H9 (cell line): Measurements from ENCODE around the gene LAGE3. TPM values are rescaled to one million over a fixed set of nuclear protein-coding genes. Genes with fewer than 3 reads are reported as not detected.

Source experiments
- DNase-seq: peaks from one replicate; pipeline ENCODE4 v3.0.0-alpha.2; 2017
- H2AFZ ChIP-seq: one replicate; pipeline ENCODE4 v1.6.1; 2013; ENCODE audit warnings: mild to moderate bottlenecking, low read length, control low read depth, moderate library complexity
- H2AK5ac ChIP-seq: 2 replicates; pipeline ENCODE4 v1.6.1; 2013; ENCODE audit warnings: low read length, control low read depth, mixed read lengths; ENCODE audit not compliant: insufficient read length
- H2BK120ac ChIP-seq: one replicate; pipeline ENCODE4 v1.6.1; 2013; ENCODE audit warnings: low read depth, mild to moderate bottlenecking, low read length, control low read depth, inconsistent platforms; ENCODE audit not compliant: poor library complexity, severe bottlenecking
- H2BK12ac ChIP-seq: 2 replicates; pipeline ENCODE4 v1.6.1; 2013; ENCODE audit warnings: low read length, control low read depth, mixed read lengths, low read depth; ENCODE audit not compliant: insufficient read length
- H2BK15ac ChIP-seq: 2 replicates; pipeline ENCODE4 v1.6.1; 2013; ENCODE audit warnings: low read depth, low read length, control low read depth
- H2BK20ac ChIP-seq: one replicate; pipeline ENCODE4 v1.6.1; 2013; ENCODE audit warnings: low read depth, mild to moderate bottlenecking, low read length, control low read depth, inconsistent platforms; ENCODE audit not compliant: poor library complexity, severe bottlenecking
- H2BK5ac ChIP-seq: 2 replicates; pipeline ENCODE4 v1.6.1; 2013; ENCODE audit warnings: low read length, control low read depth, mixed read lengths; ENCODE audit not compliant: insufficient read length
- H3K14ac ChIP-seq: 2 replicates; pipeline ENCODE4 v1.6.1; 2013; ENCODE audit warnings: low read length, control low read depth; ENCODE audit not compliant: insufficient read depth
- H3K18ac ChIP-seq: 2 replicates; pipeline ENCODE4 v1.6.1; 2013; ENCODE audit warnings: low read depth, mild to moderate bottlenecking, mixed read lengths, low read length, control low read depth; ENCODE audit not compliant: insufficient read length
- H3K23ac ChIP-seq: 2 replicates; pipeline ENCODE4 v1.6.1; 2013; ENCODE audit warnings: low read length, control low read depth, mixed read lengths, low read depth; ENCODE audit not compliant: insufficient read length
- H3K23me2 ChIP-seq: 2 replicates; pipeline ENCODE4 v1.6.1; 2013; ENCODE audit warnings: low read depth, mild to moderate bottlenecking, mixed read lengths, low read length, control low read depth; ENCODE audit not compliant: insufficient read length, poor library complexity, severe bottlenecking
- H3K27ac ChIP-seq: 2 replicates; pipeline ENCODE4 v1.5.1; 2013; ENCODE audit warnings: low read length, control low read depth, mixed read lengths, low read depth; ENCODE audit not compliant: insufficient read length
- H3K27me3 ChIP-seq: 2 replicates; pipeline ENCODE4 v1.6.1; 2013; ENCODE audit warnings: low read length, control low read depth, inconsistent platforms; ENCODE audit not compliant: insufficient read depth
- H3K4ac ChIP-seq: 2 replicates; pipeline ENCODE4 v1.6.1; 2013; ENCODE audit warnings: low read depth, mild to moderate bottlenecking, control low read depth, inconsistent platforms, low read length, moderate library complexity
- H3K4me1 ChIP-seq: 2 replicates; pipeline ENCODE4 v1.6.1; 2013; ENCODE audit warnings: low read length, control low read depth, inconsistent platforms; ENCODE audit not compliant: insufficient read depth
- H3K4me2 ChIP-seq: 2 replicates; pipeline ENCODE4 v1.6.1; 2013; ENCODE audit warnings: low read length, control low read depth, mixed read lengths; ENCODE audit not compliant: insufficient read length, insufficient read depth
- H3K56ac ChIP-seq: 2 replicates; pipeline ENCODE4 v1.6.1; 2013; ENCODE audit warnings: low read depth, mild to moderate bottlenecking, mixed read lengths, low read length, control low read depth; ENCODE audit not compliant: insufficient read length
- H3K79me1 ChIP-seq: 2 replicates; pipeline ENCODE4 v1.6.1; 2013; ENCODE audit warnings: low read depth, mild to moderate bottlenecking, moderate library complexity, low read length, control low read depth, inconsistent platforms; ENCODE audit not compliant: insufficient read depth, poor library complexity, severe bottlenecking
- H3K79me2 ChIP-seq: 2 replicates; pipeline ENCODE4 v1.6.1; 2013; ENCODE audit warnings: low read length, control low read depth, inconsistent platforms; ENCODE audit not compliant: insufficient read depth
- H3K9ac ChIP-seq: 2 replicates; pipeline ENCODE4 v1.6.1; 2013; ENCODE audit warnings: low read length, control low read depth, mixed read lengths; ENCODE audit not compliant: insufficient read length; ENCODE audit errors: extremely low read depth
- H3K9me3 ChIP-seq: one replicate; pipeline ENCODE4 v1.6.1; 2013; ENCODE audit warnings: low read depth, low read length, inconsistent platforms; ENCODE audit not compliant: control insufficient read depth
- H3T11ph ChIP-seq: one replicate; pipeline ENCODE4 v1.6.1; 2013; ENCODE audit warnings: mild to moderate bottlenecking, low read length, control low read depth, inconsistent platforms
- H4K20me1 ChIP-seq: one replicate; pipeline ENCODE4 v1.6.1; 2013; ENCODE audit not compliant: control insufficient read depth, insufficient read length, insufficient read depth
- H4K5ac ChIP-seq: 2 replicates; pipeline ENCODE4 v1.6.1; 2013; ENCODE audit warnings: low read depth, mild to moderate bottlenecking, mixed read lengths, low read length, control low read depth; ENCODE audit not compliant: insufficient read length
- H4K8ac ChIP-seq: replicated peaks from 2 replicates; pipeline ENCODE4 v1.6.1; 2013; ENCODE audit warnings: low read length, control low read depth, mixed read lengths, low read depth; ENCODE audit not compliant: insufficient read length
- H4K91ac ChIP-seq: 2 replicates; pipeline ENCODE4 v1.6.1; 2013; ENCODE audit warnings: low read depth, mild to moderate bottlenecking, moderate library complexity, mixed read lengths, low read length, control low read depth; ENCODE audit not compliant: insufficient read length
- H3K27ac Mint-ChIP-seq, 3 experiments: 2 replicates in 2 of 3; 3 replicates in 1 of 3; pipeline ENCODE4 v1.8.0; 2020 to 2021; ENCODE audit warnings: mixed read lengths in 3 of 3, mild to moderate bottlenecking in 1 of 3, moderate library complexity in 1 of 3
- H3K27me3 Mint-ChIP-seq: 2 replicates; pipeline ENCODE4 v1.8.0; 2021; ENCODE audit warnings: low read depth, mild to moderate bottlenecking, moderate library complexity, mixed read lengths
- H3K36me3 Mint-ChIP-seq, 3 experiments: 2 replicates in 2 of 3; 3 replicates in 1 of 3; pipeline ENCODE4 v1.8.0; 2020 to 2021; ENCODE audit warnings: low read depth in 3 of 3, mixed read lengths in 3 of 3; ENCODE audit not compliant: insufficient read depth in 1 of 3
- H3K4me1 Mint-ChIP-seq, 2 experiments: 2 replicates each; pipeline ENCODE4 v1.8.0; 2020; ENCODE audit warnings: mixed read lengths in 2 of 2
- H3K4me3 Mint-ChIP-seq, 2 experiments: 2 replicates in 1 of 2; 3 replicates in 1 of 2; pipeline ENCODE4 v1.8.0; 2020 to 2021; ENCODE audit warnings: mild to moderate bottlenecking in 2 of 2, mixed read lengths in 2 of 2, moderate library complexity in 1 of 2
- H3K9me3 Mint-ChIP-seq, 2 experiments: 2 replicates in 1 of 2; 3 replicates in 1 of 2; pipeline ENCODE4 v1.8.0; 2020; ENCODE audit warnings: mild to moderate bottlenecking in 2 of 2, mixed read lengths in 2 of 2, moderate library complexity in 1 of 2
- WGBS: extraction: QIAGEN DNeasy Blood & Tissue Kit; methylation state at CpG from one replicate; pipeline ENCODE4 v1.1.7; 2013; ENCODE audit warnings: missing lambda C conversion rate, low lambda C conversion rate, mixed read lengths; ENCODE audit not compliant: insufficient read length; ENCODE audit errors: extremely low coverage; 5-methylcytosine and 5-hydroxymethylcytosine counted together
- total RNA-seq: library from RNA; stranded (reverse); gene quantifications from 2 replicates; pipeline ENCODE4 v1.2.1, GENCODE V29; 2021
- TF ChIP-seq, protein P1 (sequence below): fragments of 200-600 bp; sonication (generic); conservative IDR thresholded peaks from 3 replicates; pipeline ENCODE4 v1.8.0; 2021; ENCODE audit warnings: antibody characterized with exemption, mild to moderate bottlenecking

Gene LAGE3
- total RNA-seq, 1 experiment from 2014 or later: 32.5 TPM

DNA sequence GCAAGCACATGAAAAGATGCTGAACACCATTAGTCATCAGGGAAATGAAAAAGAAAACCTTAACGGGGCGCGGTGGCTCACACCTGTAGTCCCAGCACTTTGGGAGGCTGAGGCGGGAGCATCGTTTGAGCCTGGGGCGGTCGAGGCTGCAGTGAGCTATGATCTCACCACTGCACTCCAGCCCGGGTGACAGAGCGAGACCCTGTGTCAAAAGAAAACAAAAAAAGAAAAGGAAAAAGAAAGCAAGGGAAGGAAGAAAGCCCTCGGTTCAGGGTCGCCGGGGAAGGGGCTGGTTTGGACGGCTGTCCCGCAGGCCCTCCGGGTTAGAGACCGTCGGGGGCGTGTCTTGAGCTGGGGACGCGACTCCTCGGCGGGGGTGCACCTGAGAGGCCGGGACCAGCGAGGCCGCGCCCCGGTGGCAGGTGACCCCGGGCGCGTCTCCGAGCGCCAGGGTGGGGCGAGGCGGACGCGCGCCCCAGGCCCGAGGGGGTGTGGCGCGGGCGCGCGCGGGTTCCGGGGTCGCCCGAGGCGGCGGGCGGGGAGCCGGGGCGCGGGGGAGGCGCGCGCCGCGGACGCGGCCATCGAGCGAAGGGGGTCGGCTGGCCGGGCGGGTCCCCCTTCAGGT is 21.5 kb downstream of the LAGE3 start:
- Mint-ChIP-seq H3K9me3 (peaks cover 65 to 85% of the 10 kb centered on the region in 2 experiments), H3K4me1 (peaks cover 0 to 7% of the 10 kb centered on the region in 2 experiments; a peak in 1 of 4 replicates), H3K4me3 (peak overlapping the region; percentile 65 to 88), H3K27ac (peak overlapping the region in 1 of 3 experiments; percentile 22; a peak in 1 of 7 replicates), H3K27me3 (peaks cover 25% of the 10 kb centered on the region), H3K36me3 (peaks cover 25 to 32% (median 26%) of the 10 kb centered on the region in 3 experiments)
- peaks cover 9% of the 10 kb centered on the region for H3K9me3 ChIP-seq
- no peaks in the 10 kb centered on the region for H3K79me2 ChIP-seq
- H4K91ac ChIP-seq: no peak overlapping the region
- H2BK12ac ChIP-seq: no peak overlapping the region
- H3K27me3 ChIP-seq: no peaks in the 10 kb centered on the region; the same call in 1 of the 2 replicates
- H3K4me2 ChIP-seq: no peak overlapping the region
- H2BK20ac ChIP-seq: no peak overlapping the region
- no peak overlapping the region for H2AFZ ChIP-seq
- H3K9ac ChIP-seq: no peak overlapping the region
- H2AK5ac ChIP-seq: no peak overlapping the region
- no peak overlapping the region for H3K56ac ChIP-seq
- no peak overlapping the region for H3K23ac ChIP-seq
- TF ChIP-seq, protein P1, sequence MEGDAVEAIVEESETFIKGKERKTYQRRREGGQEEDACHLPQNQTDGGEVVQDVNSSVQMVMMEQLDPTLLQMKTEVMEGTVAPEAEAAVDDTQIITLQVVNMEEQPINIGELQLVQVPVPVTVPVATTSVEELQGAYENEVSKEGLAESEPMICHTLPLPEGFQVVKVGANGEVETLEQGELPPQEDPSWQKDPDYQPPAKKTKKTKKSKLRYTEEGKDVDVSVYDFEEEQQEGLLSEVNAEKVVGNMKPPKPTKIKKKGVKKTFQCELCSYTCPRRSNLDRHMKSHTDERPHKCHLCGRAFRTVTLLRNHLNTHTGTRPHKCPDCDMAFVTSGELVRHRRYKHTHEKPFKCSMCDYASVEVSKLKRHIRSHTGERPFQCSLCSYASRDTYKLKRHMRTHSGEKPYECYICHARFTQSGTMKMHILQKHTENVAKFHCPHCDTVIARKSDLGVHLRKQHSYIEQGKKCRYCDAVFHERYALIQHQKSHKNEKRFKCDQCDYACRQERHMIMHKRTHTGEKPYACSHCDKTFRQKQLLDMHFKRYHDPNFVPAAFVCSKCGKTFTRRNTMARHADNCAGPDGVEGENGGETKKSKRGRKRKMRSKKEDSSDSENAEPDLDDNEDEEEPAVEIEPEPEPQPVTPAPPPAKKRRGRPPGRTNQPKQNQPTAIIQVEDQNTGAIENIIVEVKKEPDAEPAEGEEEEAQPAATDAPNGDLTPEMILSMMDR: no peak
- H4K5ac ChIP-seq: no peak overlapping the region
- no peak overlapping the region for H3K14ac ChIP-seq
- WGBS: no CpG with 5 or more reads among the region's 65 CpGs
- H2BK120ac ChIP-seq: no peak overlapping the region
- no peak overlapping the region for H3K27ac ChIP-seq
- no peak overlapping the region for H4K8ac ChIP-seq
- no peak overlapping the region for H3T11ph ChIP-seq
- no peaks in the 10 kb centered on the region for H4K20me1 ChIP-seq
- no peaks in the 10 kb centered on the region for H3K4me1 ChIP-seq
- no peaks in the 10 kb centered on the region for H3K79me1 ChIP-seq
- no peak overlapping the region for H2BK5ac ChIP-seq
- peaks cover 8% of the 10 kb centered on the region for H3K23me2 ChIP-seq
- DNase-seq: peak; percentile 75
- H2BK15ac ChIP-seq: no peak overlapping the region
- no peak overlapping the region for H3K4ac ChIP-seq
- no peak overlapping the region for H3K18ac ChIP-seq
